ENCODE results near the gene SENP5. TPM values are rescaled to one million over a fixed set of nuclear protein-coding genes. Genes with fewer than 3 reads are reported as not detected.

SENP5 gene
- total and polyA plus RNA-seq, 5 experiments from 2014 or later: 5.4 to 43.2 (median 8.2) TPM

DNA sequence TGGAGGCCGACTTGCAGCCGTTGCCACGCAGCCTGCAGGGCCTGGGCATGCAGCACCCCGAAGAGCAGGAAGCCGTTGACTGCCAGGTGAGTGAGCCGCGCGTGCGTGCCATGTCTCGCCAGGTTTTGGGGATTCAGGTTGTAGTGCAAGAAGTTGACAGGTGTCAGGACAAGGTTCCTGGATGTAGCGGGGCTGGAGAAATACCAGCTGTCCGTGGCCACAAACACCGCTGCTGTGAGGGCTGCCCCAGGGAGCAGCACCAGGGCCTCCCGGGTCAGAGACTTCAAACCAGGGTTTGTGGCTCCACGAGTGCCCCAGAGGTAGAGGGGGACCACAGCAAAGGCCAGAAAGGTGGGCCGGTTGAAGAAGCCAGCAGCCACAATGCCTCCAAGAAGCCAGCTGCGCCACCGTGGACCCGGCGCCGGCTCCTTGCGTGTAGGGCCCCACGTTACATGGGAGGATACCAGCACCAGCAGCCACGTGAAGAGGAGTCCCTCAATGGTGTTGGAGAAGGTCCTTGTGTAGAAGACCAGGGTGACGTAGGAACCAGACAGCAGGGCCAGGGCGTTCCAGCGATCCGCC lies 80.2 kb downstream of the SENP5 start:
- DNase-seq (no peak), ATAC-seq (no peak)
- Mint-ChIP-seq H3K27ac (no peak overlapping the region), H3K9me3 (no peaks in the 10 kb centered on the region), H3K36me3 (peaks cover 0 to 7% (median 0%) of the 10 kb centered on the region in 3 donors), H3K27me3 (no peaks in the 10 kb centered on the region), H3K4me3 (no peak overlapping the region), H3K4me1 (peaks cover 7 to 22% (median 21%) of the 10 kb centered on the region in 4 donors)
- POLR2A ChIA-PET: interaction anchor here (1.0 kb wide), 1 partner anchor 80 kb away, joined by 3 read pairs; the partner anchor contains the start of gene SENP5

GRCh38 chr3:196948442-196949284 lies 80.9 kb downstream of the SENP5 start:
- ATAC-seq (no peak), DNase-seq (no peak)
- Mint-ChIP-seq H3K4me3 (no peak overlapping the region), H3K4me1 (peaks cover 5 to 15% (median 14%) of the 10 kb centered on the region in 4 donors), H3K9me3 (no peaks in the 10 kb centered on the region), H3K36me3 (peaks cover 0 to 7% (median 0%) of the 10 kb centered on the region in 3 donors), H3K27ac (no peak overlapping the region), H3K27me3 (peaks cover 0 to 3% (median 0%) of the 10 kb centered on the region in 5 donors)
- POLR2A ChIA-PET: interaction anchor here (1.0 kb wide), 1 partner anchor 81 kb away, joined by 3 read pairs; the partner anchor contains the start of gene SENP5

DNA sequence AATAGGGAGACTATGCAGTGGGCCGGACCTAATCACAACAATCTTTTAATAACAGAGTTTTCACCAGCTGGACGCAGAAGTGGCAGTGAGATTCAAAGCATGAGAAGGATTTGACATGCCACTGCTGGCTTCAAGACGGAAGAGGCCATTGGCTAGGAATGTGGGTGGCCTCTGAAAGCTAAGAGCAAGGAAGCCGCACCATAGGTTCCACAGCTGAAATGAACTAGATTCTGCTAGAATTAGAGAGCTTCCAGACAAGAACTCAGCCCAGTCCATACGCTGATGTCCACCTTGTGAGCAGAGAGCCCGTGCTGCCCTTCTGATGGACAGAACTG lies 81.5 kb downstream of the SENP5 start:
- POLR2A ChIA-PET: no interaction called here
- no peak for ATAC-seq

DNA sequence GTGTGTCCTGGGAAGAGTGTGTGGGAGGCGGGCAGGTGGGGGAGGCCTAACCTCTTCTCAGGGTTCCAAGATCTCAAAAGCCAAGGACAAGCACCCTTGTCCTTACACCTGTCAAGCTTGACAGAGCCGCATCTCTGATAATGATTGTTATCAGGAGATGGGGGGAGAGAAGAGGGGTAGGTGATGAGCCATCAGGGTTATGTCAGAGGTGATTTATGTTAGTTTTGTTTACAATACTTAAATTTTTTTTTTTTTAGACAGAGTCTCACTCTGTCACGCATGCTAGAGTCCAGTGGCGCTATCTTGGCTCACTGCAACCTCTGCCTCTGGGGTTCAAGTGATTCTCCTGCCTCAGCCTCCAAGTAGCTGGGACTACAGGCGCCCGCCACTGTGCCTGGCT lies 82.0 kb downstream of the SENP5 start:
- peak overlapping the region in 1 of 10 donors; percentile 43 for H3K27ac Mint-ChIP-seq
- ATAC-seq (no peak), DNase-seq (no peak)
- H3K9me3 Mint-ChIP-seq: no peaks in the 10 kb centered on the region
- no peak overlapping the region for H3K4me3 Mint-ChIP-seq
- H3K4me1 Mint-ChIP-seq: peaks cover 2 to 4% (median 3%) of the 10 kb centered on the region in 4 donors
- POLR2A ChIA-PET: no interaction called here
- H3K36me3 Mint-ChIP-seq: peaks cover 0 to 3% (median 0%) of the 10 kb centered on the region in 3 donors
- H3K27me3 Mint-ChIP-seq: peaks cover 0 to 5% (median 0%) of the 10 kb centered on the region in 5 donors

More for the DNA sequence above, 81.5 kb downstream of the SENP5 start:
- Mint-ChIP-seq H3K9me3 (no peaks in the 10 kb centered on the region), H3K27ac (peak overlapping the region in 1 of 10 donors; percentile 41), H3K4me1 (peaks cover 4 to 9% (median 8%) of the 10 kb centered on the region in 4 donors), H3K36me3 (peaks cover 0 to 7% (median 0%) of the 10 kb centered on the region in 3 donors), H3K27me3 (peaks cover 0 to 3% (median 0%) of the 10 kb centered on the region in 5 donors), H3K4me3 (no peak overlapping the region)
- DNase-seq: no peak

- ATAC-seq: no peak
- no peaks in the 10 kb centered on the region for H3K36me3 Mint-ChIP-seq
- no peak for DNase-seq
- POLR2A ChIA-PET: no interaction called here
- H3K27ac Mint-ChIP-seq: no peak overlapping the region
- H3K27me3 Mint-ChIP-seq: peaks cover 0 to 5% (median 1%) of the 10 kb centered on the region in 5 donors
- H3K9me3 Mint-ChIP-seq: no peaks in the 10 kb centered on the region
- no peak overlapping the region for H3K4me3 Mint-ChIP-seq
- H3K4me1 Mint-ChIP-seq: peaks cover 0 to 2% (median under 1%) of the 10 kb centered on the region in 4 donors
These were observed 83.7 kb downstream of the SENP5 start for GRCh38 chr3:196951371-196951770.

DNA sequence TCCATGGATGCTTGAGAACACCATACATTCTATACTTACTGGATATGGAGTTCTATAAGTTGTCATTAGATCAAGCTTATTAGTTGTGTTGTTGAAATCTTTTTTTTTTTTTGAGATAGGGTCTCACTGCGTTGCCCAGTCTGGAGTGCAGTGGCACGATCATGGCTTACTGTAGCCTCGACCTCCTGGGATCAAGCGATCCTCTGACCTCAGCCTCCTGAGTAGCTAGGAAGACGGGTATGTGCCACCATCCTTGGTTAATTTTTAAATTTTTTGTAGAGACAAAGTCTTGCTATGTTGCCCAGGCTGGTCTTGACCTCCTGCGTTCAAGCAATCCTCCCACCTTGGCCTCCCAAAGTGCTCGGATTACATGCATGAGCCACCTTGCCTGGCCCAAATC lies 87.1 kb downstream of the SENP5 start:
- H3K36me3 Mint-ChIP-seq: no peaks in the 10 kb centered on the region
- H3K27ac Mint-ChIP-seq: no peak overlapping the region
- no peak for DNase-seq
- peaks cover 0 to 6% (median 4%) of the 10 kb centered on the region in 5 donors for H3K27me3 Mint-ChIP-seq
- no peak overlapping the region for H3K4me3 Mint-ChIP-seq
- ATAC-seq: no peak
- POLR2A ChIA-PET: no interaction called here
- no peaks in the 10 kb centered on the region for H3K4me1 Mint-ChIP-seq
- no peaks in the 10 kb centered on the region for H3K9me3 Mint-ChIP-seq

DNA sequence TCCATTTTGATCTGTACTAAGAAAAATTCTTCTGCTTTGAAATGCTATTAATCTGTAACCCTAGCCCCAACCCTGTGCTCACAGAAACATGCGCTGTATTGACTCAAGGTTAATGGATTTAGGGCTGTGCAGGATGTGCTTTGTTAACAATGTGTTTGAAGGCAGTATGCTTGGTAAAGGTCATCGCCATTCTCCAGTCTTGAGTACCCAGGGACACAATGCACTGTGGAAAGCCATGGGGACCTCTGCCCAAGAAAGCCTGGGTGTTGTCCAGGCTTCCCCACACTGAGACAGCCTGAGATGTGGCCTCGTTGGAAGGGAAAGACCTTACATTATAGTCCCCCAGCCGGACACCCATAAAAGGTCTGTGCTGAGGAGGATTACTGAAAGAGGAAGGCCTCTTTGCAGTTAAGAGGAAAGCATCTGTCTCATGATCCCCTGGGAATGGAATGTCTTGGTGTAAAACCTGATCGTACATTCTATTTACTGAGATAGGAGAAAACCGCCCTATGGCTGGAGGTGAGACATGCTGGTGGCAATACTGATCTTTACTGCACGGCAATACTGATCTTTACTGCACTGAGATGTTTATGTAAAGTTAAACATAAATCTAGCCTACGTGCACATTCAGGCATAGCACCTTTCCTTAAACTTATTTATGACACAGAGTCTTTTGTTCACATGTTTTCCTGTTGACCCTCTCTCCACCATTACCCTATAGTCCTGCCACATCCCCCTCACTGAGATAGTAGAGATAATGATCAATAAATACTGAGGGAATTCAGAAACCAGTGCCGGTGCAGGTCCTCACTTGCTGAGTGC lies 94.6 kb downstream of the SENP5 start:
- no peaks in the 10 kb centered on the region for H3K4me1 Mint-ChIP-seq
- no peak for DNase-seq
- H3K4me3 Mint-ChIP-seq: no peak overlapping the region
- H3K27me3 Mint-ChIP-seq: peaks cover 0 to 11% (median 4%) of the 10 kb centered on the region in 5 donors
- H3K36me3 Mint-ChIP-seq: no peaks in the 10 kb centered on the region
- no peak for ATAC-seq
- H3K9me3 Mint-ChIP-seq: no peaks in the 10 kb centered on the region
- peak overlapping the region in 1 of 10 donors; percentile 14 for H3K27ac Mint-ChIP-seq
- POLR2A ChIA-PET: no interaction called here

GRCh38 chr3:196962930-196963630 lies 95.4 kb downstream of the SENP5 start:
- Mint-ChIP-seq H3K36me3 (no peaks in the 10 kb centered on the region), H3K27me3 (peaks cover 0 to 18% (median 6%) of the 10 kb centered on the region in 5 donors), H3K4me3 (no peak overlapping the region), H3K27ac (peak overlapping the region in 1 of 10 donors; percentile 14), H3K4me1 (peaks cover 0 to 6% (median 3%) of the 10 kb centered on the region in 4 donors), H3K9me3 (no peaks in the 10 kb centered on the region)
- ATAC-seq (no peak), DNase-seq (no peak)
- POLR2A ChIA-PET: no interaction called here

- DNase-seq: no peak
- no peak for ATAC-seq
- Mint-ChIP-seq H3K4me1 (peaks cover 0 to 7% (median 3%) of the 10 kb centered on the region in 4 donors), H3K4me3 (no peak overlapping the region), H3K27ac (no peak overlapping the region), H3K27me3 (peaks cover 0 to 18% (median 6%) of the 10 kb centered on the region in 5 donors), H3K36me3 (no peaks in the 10 kb centered on the region), H3K9me3 (no peaks in the 10 kb centered on the region)
- POLR2A ChIA-PET: no interaction called here
These were observed 95.9 kb downstream of the SENP5 start for GRCh38 chr3:196963631-196963953.

- POLR2A ChIA-PET: no interaction called here
- no peak for ATAC-seq
- Mint-ChIP-seq H3K9me3 (no peaks in the 10 kb centered on the region), H3K27ac (peak overlapping the region in 1 of 10 donors; percentile 38), H3K4me3 (no peak overlapping the region), H3K27me3 (peaks cover 0 to 18% (median 10%) of the 10 kb centered on the region in 5 donors), H3K4me1 (peaks cover 1 to 10% (median 6%) of the 10 kb centered on the region in 4 donors), H3K36me3 (no peaks in the 10 kb centered on the region)
- no peak for DNase-seq
These were observed 97.5 kb downstream of the SENP5 start for GRCh38 chr3:196965112-196965803.

DNA sequence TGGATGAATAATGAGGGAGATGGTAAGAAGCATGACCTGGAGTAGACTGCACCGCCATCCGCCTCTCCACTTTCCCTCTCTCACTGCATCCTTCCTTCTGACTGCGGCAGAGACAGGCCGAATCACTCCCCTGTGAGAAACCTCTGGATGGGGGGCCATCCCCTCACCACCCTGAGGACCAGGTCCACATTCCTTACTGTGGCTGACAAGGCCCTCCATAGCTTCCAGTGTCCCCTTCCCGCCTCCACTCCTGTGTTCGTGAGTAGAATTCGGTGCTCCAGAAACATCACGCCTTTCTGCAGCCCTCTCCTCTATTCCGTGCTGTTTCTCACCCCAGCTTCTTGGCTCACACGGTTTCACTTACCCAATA lies 98.1 kb downstream of the SENP5 start:
- H3K4me1 Mint-ChIP-seq: peaks cover 3 to 12% (median 6%) of the 10 kb centered on the region in 4 donors
- H3K27me3 Mint-ChIP-seq: peaks cover 0 to 18% (median 10%) of the 10 kb centered on the region in 5 donors
- no peak overlapping the region for H3K27ac Mint-ChIP-seq
- POLR2A ChIA-PET: no interaction called here
- no peaks in the 10 kb centered on the region for H3K36me3 Mint-ChIP-seq
- ATAC-seq: no peak
- H3K9me3 Mint-ChIP-seq: no peaks in the 10 kb centered on the region
- H3K4me3 Mint-ChIP-seq: no peak overlapping the region
- no peak for DNase-seq

Data from naive thymus-derived CD8-positive, alpha-beta T cell (primary cell).